ENCODE results near the gene MLLT1.

DNA sequence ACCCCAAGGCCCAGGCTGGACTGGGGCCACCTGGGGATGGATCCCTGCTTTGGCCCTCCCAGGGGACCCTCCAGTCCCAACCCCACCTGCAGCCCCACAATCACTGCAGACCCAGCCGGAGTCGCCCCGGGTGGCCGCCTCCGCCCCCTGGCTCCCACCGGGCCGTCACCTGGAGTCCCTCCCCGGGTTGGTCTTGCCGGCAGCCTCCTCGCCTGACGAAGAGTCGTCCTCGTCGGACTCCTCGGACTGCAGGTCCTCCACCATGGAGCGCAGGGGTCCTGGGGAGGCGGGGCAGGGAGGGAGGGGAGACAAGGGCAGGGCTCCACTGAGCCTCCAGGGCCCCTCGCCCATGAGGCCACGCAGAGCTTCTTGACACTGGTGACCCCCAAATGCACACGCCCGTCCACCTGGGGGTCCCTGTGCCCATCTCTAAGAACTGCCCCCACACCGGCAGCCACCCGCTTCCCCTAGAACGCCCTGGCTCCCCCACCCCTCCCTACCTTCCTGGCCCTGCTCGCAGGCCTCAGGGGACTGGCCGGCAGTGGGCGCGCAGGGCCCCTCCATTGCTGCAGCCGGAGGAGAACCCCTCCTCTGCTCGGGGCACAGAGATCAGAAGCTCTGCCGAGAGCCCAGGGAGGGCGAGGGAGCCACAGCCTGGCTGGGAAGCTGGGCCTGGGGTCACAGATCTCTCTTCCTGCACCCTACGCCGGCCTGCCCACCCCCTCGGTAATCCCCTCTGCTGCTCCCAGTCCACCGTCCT is 63.4 kb downstream of the MLLT1 start:
- TF ChIP-seq, protein P1, sequence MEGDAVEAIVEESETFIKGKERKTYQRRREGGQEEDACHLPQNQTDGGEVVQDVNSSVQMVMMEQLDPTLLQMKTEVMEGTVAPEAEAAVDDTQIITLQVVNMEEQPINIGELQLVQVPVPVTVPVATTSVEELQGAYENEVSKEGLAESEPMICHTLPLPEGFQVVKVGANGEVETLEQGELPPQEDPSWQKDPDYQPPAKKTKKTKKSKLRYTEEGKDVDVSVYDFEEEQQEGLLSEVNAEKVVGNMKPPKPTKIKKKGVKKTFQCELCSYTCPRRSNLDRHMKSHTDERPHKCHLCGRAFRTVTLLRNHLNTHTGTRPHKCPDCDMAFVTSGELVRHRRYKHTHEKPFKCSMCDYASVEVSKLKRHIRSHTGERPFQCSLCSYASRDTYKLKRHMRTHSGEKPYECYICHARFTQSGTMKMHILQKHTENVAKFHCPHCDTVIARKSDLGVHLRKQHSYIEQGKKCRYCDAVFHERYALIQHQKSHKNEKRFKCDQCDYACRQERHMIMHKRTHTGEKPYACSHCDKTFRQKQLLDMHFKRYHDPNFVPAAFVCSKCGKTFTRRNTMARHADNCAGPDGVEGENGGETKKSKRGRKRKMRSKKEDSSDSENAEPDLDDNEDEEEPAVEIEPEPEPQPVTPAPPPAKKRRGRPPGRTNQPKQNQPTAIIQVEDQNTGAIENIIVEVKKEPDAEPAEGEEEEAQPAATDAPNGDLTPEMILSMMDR (IDR thresholded peaks at IDR 0.05): no peak
- TF ChIP-seq, protein P2, sequence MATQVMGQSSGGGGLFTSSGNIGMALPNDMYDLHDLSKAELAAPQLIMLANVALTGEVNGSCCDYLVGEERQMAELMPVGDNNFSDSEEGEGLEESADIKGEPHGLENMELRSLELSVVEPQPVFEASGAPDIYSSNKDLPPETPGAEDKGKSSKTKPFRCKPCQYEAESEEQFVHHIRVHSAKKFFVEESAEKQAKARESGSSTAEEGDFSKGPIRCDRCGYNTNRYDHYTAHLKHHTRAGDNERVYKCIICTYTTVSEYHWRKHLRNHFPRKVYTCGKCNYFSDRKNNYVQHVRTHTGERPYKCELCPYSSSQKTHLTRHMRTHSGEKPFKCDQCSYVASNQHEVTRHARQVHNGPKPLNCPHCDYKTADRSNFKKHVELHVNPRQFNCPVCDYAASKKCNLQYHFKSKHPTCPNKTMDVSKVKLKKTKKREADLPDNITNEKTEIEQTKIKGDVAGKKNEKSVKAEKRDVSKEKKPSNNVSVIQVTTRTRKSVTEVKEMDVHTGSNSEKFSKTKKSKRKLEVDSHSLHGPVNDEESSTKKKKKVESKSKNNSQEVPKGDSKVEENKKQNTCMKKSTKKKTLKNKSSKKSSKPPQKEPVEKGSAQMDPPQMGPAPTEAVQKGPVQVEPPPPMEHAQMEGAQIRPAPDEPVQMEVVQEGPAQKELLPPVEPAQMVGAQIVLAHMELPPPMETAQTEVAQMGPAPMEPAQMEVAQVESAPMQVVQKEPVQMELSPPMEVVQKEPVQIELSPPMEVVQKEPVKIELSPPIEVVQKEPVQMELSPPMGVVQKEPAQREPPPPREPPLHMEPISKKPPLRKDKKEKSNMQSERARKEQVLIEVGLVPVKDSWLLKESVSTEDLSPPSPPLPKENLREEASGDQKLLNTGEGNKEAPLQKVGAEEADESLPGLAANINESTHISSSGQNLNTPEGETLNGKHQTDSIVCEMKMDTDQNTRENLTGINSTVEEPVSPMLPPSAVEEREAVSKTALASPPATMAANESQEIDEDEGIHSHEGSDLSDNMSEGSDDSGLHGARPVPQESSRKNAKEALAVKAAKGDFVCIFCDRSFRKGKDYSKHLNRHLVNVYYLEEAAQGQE (IDR thresholded peaks at IDR 0.05; ENCODE audit: insufficient read depth in 1 of 2, low read depth in 2 of 2, low read length in 1 of 2): no peak
- no peak for TF ChIP-seq POLR2AphosphoS5 (IDR thresholded peaks at IDR 0.05; ENCODE audit: low read depth, low read length)

Measured in Panc1 (cell line).